ENCODE measurements around the gene PNPLA7.
A peak's percentile ranks its signal among the peaks of the same experiment; 100 is the strongest.
"Not testable (repeated sequence)": the region's sequence is repeated elsewhere in the genome, so short reads cannot be mapped to it uniquely, and the experiment has no call there.

Gene PNPLA7

GRCh38 chr9:137543237-137543963 lies 6.8 kb downstream of the PNPLA7 start:
- no peak for DNase-seq (ENCODE audit: low read depth, low spot score)

GRCh38 chr9:137542486-137542885 lies 7.7 kb downstream of the PNPLA7 start:
- DNase-seq (ENCODE audit: low read depth, low spot score): no peak

- no peak for DNase-seq (ENCODE audit: low read depth, low spot score)
These were observed 9.7 kb downstream of the PNPLA7 start for GRCh38 chr9:137540536-137540935.

- DNase-seq (ENCODE audit: low read depth, low spot score): no peak
These were observed 12.1 kb downstream of the PNPLA7 start for GRCh38 chr9:137538058-137538457.

- not testable (repeated sequence) for DNase-seq (ENCODE audit: low read depth, low spot score)
These were observed 13.5 kb downstream of the PNPLA7 start for GRCh38 chr9:137536594-137537131.

- no peak for DNase-seq (ENCODE audit: low read depth, low spot score)
These were observed 15.1 kb downstream of the PNPLA7 start for GRCh38 chr9:137535120-137535428.

GRCh38 chr9:137534256-137535119 lies 15.7 kb downstream of the PNPLA7 start:
- peak; percentile 79 for DNase-seq (ENCODE audit: low read depth, low spot score)

GRCh38 chr9:137532891-137533468 lies 17.2 kb downstream of the PNPLA7 start:
- not testable (repeated sequence) for DNase-seq (ENCODE audit: low read depth, low spot score)

- DNase-seq (ENCODE audit: low read depth, low spot score): no peak
These were observed 19.0 kb downstream of the PNPLA7 start for GRCh38 chr9:137531099-137531765.

GRCh38 chr9:137530331-137530730 lies 19.9 kb downstream of the PNPLA7 start:
- DNase-seq (ENCODE audit: low read depth, low spot score): no peak

- no peak for DNase-seq (ENCODE audit: low read depth, low spot score)
These were observed 25.3 kb downstream of the PNPLA7 start for GRCh38 chr9:137524981-137525317.

GRCh38 chr9:137524161-137524980 lies 25.8 kb downstream of the PNPLA7 start:
- no peak for DNase-seq (ENCODE audit: low read depth, low spot score)

- DNase-seq (ENCODE audit: low read depth, low spot score): no peak
These were observed 27.3 kb downstream of the PNPLA7 start for GRCh38 chr9:137522746-137523455.

- DNase-seq (ENCODE audit: low read depth, low spot score): no peak
These were observed 28.7 kb downstream of the PNPLA7 start for GRCh38 chr9:137521405-137521985.

- DNase-seq (ENCODE audit: low read depth, low spot score): no peak
These were observed 29.4 kb downstream of the PNPLA7 start for GRCh38 chr9:137520614-137521404.

- no peak for DNase-seq (ENCODE audit: low read depth, low spot score)
These were observed 30.6 kb downstream of the PNPLA7 start for GRCh38 chr9:137519553-137519952.

- not testable (repeated sequence) for DNase-seq (ENCODE audit: low read depth, low spot score)
These were observed 31.3 kb downstream of the PNPLA7 start for GRCh38 chr9:137518661-137519459.

GRCh38 chr9:137516144-137516917 lies 33.9 kb downstream of the PNPLA7 start:
- DNase-seq (ENCODE audit: low read depth, low spot score): no peak

Measured in astrocyte of the hippocampus (primary cell).